Measurements from ENCODE around the gene GSK3B. TPM values are rescaled to one million over a fixed set of nuclear protein-coding genes. Genes with fewer than 3 reads are reported as not detected.

GSK3B gene
- total RNA-seq, 6 experiments from 2014 or later, result 14.4 to 19.4 (median 18.4) TPM

DNA sequence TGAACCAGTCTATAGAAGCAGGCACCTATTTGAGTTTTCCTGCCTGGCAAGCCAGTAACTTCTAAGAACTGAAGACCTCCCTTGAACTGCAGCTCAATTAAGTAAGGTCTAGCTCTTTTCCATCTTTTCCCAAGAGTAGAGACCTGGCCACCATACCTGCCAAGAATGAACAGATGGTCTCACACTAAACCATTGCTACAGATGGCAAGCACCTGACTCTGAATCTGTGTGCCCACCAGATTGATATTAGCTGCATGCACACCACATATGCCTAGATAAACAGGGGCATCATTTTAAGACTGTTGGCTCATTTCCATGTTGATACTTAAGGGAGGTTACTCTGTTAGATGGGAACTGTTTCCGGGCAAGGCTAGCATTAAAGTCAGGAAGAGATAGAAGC is 34.8 kb upstream of the GSK3B start:
- whole genome bisulfite sequencing (ENCODE audit: insufficient coverage, low coverage, low lambda C conversion rate, missing lambda C conversion rate), result 90% methylated on average over 1 of the region's 1 CpG
- intact Hi-C loops (cut with DNase I), result no loop called here
- ATAC-seq, result no peak

DNA sequence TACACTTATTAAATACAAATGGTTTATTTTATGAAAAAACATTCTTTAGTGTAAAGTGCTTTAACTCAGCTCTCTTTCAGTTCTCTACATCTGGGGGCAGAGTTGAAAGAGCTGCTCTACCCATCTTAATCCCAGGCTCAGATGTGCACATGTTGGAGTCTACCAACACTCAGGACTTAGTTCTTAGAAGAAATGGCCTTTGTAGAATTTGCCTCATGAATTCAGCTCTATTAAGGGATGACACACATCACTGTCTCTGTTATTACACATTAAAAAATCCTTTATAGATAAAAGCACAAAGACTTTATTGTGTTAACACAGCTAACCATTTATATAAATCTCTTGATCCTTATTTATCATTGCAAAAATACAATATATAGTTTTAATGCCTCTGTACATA is 31.7 kb upstream of the GSK3B start:
- no peak for ATAC-seq
- no peaks in the 10 kb centered on the region for H3K9me3 ChIP-seq
- TF ChIP-seq, protein P1, sequence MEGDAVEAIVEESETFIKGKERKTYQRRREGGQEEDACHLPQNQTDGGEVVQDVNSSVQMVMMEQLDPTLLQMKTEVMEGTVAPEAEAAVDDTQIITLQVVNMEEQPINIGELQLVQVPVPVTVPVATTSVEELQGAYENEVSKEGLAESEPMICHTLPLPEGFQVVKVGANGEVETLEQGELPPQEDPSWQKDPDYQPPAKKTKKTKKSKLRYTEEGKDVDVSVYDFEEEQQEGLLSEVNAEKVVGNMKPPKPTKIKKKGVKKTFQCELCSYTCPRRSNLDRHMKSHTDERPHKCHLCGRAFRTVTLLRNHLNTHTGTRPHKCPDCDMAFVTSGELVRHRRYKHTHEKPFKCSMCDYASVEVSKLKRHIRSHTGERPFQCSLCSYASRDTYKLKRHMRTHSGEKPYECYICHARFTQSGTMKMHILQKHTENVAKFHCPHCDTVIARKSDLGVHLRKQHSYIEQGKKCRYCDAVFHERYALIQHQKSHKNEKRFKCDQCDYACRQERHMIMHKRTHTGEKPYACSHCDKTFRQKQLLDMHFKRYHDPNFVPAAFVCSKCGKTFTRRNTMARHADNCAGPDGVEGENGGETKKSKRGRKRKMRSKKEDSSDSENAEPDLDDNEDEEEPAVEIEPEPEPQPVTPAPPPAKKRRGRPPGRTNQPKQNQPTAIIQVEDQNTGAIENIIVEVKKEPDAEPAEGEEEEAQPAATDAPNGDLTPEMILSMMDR (IDR thresholded peaks at IDR 0.05), result no peak
- TF ChIP-seq POLR2A (IDR thresholded peaks at IDR 0.05), result no peak

More for the DNA sequence above, 34.8 kb upstream of the GSK3B start:
- H3K27ac ChIP-seq, result no peak overlapping the region
- no peak overlapping the region for H3K4me3 ChIP-seq
- no peaks in the 10 kb centered on the region for H3K36me3 ChIP-seq
- no peak for TF ChIP-seq POLR2A (IDR thresholded peaks at IDR 0.05)
- TF ChIP-seq, protein P1 (IDR thresholded peaks at IDR 0.05), result no peak
- H3K4me1 ChIP-seq, result no peaks in the 10 kb centered on the region
- no peaks in the 10 kb centered on the region for H3K9me3 ChIP-seq
- H3K27me3 ChIP-seq, result no peaks in the 10 kb centered on the region
- DNase-seq, result no peak

DNA sequence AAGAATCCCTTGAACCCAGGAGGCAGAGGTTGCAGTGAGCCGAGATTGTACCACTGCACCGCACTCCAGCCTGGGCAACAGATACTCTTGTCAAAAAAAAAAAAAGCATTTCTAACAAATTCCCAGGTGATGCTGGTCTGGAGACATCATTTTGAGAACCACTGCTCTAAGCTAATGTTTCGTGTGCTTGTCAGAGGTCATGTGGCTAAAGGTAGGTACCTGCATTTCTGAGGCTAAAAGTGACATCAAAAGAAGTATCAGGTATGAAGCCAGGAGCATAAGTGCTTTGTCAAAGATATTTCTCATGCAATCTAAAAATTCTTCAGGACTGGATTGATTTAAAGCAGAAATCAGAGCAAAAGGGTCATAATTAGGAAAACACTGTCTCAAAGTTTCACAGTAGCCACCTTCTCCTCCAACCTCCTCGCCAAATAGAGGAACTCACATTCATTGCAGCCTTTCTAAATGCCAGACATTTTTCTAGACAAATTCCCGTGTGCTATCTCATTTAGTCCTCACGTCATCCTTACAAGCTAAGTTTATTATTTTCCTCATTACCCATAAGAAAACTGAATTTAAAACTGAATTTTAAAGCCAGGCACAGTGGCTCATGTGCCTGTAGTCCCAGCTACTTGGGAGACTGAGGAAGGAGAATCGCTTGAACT is 25.7 kb upstream of the GSK3B start:
- WGBS (ENCODE audit: insufficient coverage, low coverage, low lambda C conversion rate, missing lambda C conversion rate), result 91% methylated on average over 5 of the region's 7 CpGs

More for the DNA sequence above, 31.7 kb upstream of the GSK3B start:
- no peak for DNase-seq
- no peaks in the 10 kb centered on the region for H3K4me1 ChIP-seq
- H3K4me3 ChIP-seq, result no peak overlapping the region
- no peaks in the 10 kb centered on the region for H3K36me3 ChIP-seq
- no peaks in the 10 kb centered on the region for H3K27me3 ChIP-seq
- no peak overlapping the region for H3K27ac ChIP-seq
- intact Hi-C loops (cut with DNase I), result no loop called here

DNA sequence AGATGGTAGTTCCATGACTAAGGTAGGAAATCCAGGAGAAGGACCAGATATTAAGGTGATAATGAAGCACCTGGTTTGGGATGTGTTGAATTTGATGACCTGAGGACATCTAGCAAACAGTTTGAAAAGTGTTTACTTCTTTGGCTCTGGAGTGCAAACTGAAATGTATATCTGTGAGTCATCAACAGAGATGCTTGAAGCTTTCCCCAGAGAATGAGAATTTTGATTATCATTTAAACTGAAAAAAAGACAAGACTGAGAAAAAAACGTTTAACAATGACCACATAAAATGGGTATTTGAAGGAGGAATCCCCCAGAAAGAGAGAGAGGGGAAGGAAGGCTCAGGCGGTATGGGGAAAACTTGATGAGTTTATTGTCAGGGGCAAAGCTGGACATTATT is 20.7 kb upstream of the GSK3B start:
- no peaks in the 10 kb centered on the region for H3K27me3 ChIP-seq
- WGBS (ENCODE audit: insufficient coverage, low coverage, low lambda C conversion rate, missing lambda C conversion rate), result 53% methylated on average over 2 of the region's 2 CpGs
- H3K4me3 ChIP-seq, result no peak overlapping the region
- ATAC-seq, result no peak
- peaks cover 0 to 6% (median 0%) of the 10 kb centered on the region in 4 donors for H3K4me1 ChIP-seq
- no peak for DNase-seq
- no peak for TF ChIP-seq POLR2A (IDR thresholded peaks at IDR 0.05)
- TF ChIP-seq, protein P1 (IDR thresholded peaks at IDR 0.05), result no peak
- intact Hi-C loops (cut with DNase I), result no loop called here
- no peak overlapping the region for H3K27ac ChIP-seq
- H3K36me3 ChIP-seq, result no peaks in the 10 kb centered on the region
- no peaks in the 10 kb centered on the region for H3K9me3 ChIP-seq

More for the DNA sequence above, 25.7 kb upstream of the GSK3B start:
- Histone ChIP-seq H3K36me3 (no peaks in the 10 kb centered on the region), H3K27me3 (no peaks in the 10 kb centered on the region), H3K27ac (no peak overlapping the region), H3K4me1 (no peaks in the 10 kb centered on the region), H3K9me3 (no peaks in the 10 kb centered on the region), H3K4me3 (no peak overlapping the region)
- DNase-seq (no peak), ATAC-seq (no peak)
- TF ChIP-seq POLR2A (IDR thresholded peaks at IDR 0.05), result no peak
- TF ChIP-seq, protein P1 (IDR thresholded peaks at IDR 0.05), result no peak
- intact Hi-C loops (cut with DNase I), result no loop called here
